HepG2 (cell line): Measurements from ENCODE around the gene STK32C.

Experiments
- MAFG ChIP-seq: sonication (generic); formaldehyde crosslinking; IDR thresholded peaks from 2 replicates; pipeline ENCODE4 v1.5.1; 2020; ENCODE audit warnings: mild to moderate bottlenecking, missing genetic modification reagents
- NR2C2 ChIP-seq: sonication (generic); formaldehyde crosslinking; IDR thresholded peaks from 2 replicates; pipeline ENCODE4 v1.4.0; 2020; ENCODE audit warnings: missing genetic modification reagents, mild to moderate bottlenecking, moderate library complexity, borderline replicate concordance
- TCF7 ChIP-seq: sonication (generic); IDR thresholded peaks from 2 replicates; pipeline ENCODE4 v1.6.1; 2016; ENCODE audit warnings: antibody characterized with exemption, low read depth
- TIGD3 ChIP-seq: sonication (generic); formaldehyde crosslinking; IDR thresholded peaks from 2 replicates; pipeline ENCODE4 v1.5.1; 2020; ENCODE audit warnings: mild to moderate bottlenecking, missing genetic modification reagents, borderline replicate concordance

DNA sequence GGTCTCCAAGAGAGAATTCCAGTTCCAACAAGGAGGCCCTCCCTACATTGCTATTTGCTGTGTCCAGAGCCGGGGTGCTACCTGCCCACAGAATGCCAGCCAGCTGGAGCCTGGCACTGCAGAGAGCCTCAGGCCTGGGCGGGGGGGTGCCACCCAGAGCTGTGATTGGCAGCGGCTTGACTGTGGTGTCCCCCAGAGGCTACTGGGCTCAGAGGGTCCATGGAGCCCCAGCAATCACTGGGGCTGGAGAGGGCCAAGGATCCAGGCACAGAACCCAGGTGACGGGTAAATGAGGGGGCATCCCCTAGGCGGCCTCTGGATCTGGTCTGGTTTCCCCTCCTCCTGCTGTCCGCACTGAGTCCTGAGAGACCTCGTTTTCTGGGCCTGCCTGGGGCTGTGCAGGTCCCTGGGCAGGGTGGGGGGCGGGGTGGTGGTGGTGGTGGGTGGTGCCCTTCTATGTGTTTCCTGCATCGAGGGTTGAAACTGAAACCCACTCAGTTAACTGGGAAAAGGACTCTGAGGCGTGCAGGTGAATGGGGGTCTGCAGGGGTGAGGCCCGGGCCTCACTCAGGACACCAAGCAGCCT, 108.4 kb downstream of the STK32C start:
- no peak for TF ChIP-seq NR2C2 (CRISPR knock-in tag)
- TF ChIP-seq MAFG (CRISPR knock-in tag) = no peak
- TF ChIP-seq TIGD3 (CRISPR knock-in tag) = no peak
- TF ChIP-seq TCF7 = no peak
